ENCODE measurements around the gene C1QTNF8. TPM values are rescaled to one million over a fixed set of nuclear protein-coding genes. Genes with fewer than 3 reads are reported as not detected.

C1QTNF8 gene
- polyA plus RNA-seq, 2 of the 4 experiments (the other 2 are of a cell fraction): not detected

DNA sequence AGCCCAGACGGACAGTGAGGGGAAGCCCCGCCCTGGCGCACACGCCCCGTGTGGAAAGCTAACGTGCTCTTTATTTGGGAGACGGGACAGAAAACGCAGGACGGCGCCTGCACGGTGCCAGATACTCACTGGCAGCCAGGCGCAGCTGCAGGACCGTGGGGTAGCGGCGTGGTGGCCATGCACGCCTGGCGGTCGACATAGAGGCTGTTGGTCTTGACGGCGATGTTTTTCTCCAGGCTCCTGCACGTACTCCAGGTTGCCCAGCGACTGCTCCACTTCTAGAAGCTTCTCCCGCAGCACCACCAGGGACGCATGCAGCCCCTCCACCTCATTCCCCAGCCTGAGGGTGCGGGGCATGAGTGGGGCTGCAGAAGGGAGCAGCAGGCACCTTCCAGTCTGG, 5.1 kb upstream of the C1QTNF8 start:
- peak overlapping the region; percentile 46 for H3K4me2 ChIP-seq
- no peak overlapping the region for H3K27ac ChIP-seq
- H3K4me3 ChIP-seq: no peak overlapping the region
- FAIRE-seq (no peak), ATAC-seq (peak in 1 of 2 experiments; percentile 8; a peak in 3 of 6 replicates), DNase-seq (ENCODE audit: low read depth in 1 of 2, low spot score in 1 of 2) (peak in 1 of 2 experiments; percentile 52)
- ChIA-PET POLR2A (no interaction called here), CTCF (interaction anchor here (0.6 to 3.3 kb wide), 10 partner anchors 10 to 391 kb away, joined by 3 to 11 read pairs (median 4); no protein-coding TSS in a partner anchor)
- TF ChIP-seq GATA3 (IDR thresholded peaks at IDR 0.05; ENCODE audit: borderline replicate concordance): no peak
- no peak for TF ChIP-seq NFE2L2 (conservative IDR thresholded peaks at IDR 0.05; ENCODE audit: low read length)
- no peak for TF ChIP-seq TFCP2L1 (CRISPR knock-in tag; IDR thresholded peaks at IDR 0.05)
- TF ChIP-seq, protein P1, sequence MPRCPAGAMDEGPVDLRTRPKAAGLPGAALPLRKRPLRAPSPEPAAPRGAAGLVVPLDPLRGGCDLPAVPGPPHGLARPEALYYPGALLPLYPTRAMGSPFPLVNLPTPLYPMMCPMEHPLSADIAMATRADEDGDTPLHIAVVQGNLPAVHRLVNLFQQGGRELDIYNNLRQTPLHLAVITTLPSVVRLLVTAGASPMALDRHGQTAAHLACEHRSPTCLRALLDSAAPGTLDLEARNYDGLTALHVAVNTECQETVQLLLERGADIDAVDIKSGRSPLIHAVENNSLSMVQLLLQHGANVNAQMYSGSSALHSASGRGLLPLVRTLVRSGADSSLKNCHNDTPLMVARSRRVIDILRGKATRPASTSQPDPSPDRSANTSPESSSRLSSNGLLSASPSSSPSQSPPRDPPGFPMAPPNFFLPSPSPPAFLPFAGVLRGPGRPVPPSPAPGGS (IDR thresholded peaks at IDR 0.05): no peak
- TF ChIP-seq MAFK (IDR thresholded peaks at IDR 0.05; ENCODE audit: partially characterized antibody): no peak
- no peak for TF ChIP-seq NR3C1 (IDR thresholded peaks at IDR 0.05)
- TF ChIP-seq, protein P2, sequence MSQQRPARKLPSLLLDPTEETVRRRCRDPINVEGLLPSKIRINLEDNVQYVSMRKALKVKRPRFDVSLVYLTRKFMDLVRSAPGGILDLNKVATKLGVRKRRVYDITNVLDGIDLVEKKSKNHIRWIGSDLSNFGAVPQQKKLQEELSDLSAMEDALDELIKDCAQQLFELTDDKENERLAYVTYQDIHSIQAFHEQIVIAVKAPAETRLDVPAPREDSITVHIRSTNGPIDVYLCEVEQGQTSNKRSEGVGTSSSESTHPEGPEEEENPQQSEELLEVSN (IDR thresholded peaks at IDR 0.05; ENCODE audit: borderline replicate concordance, low read depth): no peak
- TF ChIP-seq ZSCAN20 (CRISPR knock-in tag; IDR thresholded peaks at IDR 0.05): no peak
- TF ChIP-seq, protein P3, sequence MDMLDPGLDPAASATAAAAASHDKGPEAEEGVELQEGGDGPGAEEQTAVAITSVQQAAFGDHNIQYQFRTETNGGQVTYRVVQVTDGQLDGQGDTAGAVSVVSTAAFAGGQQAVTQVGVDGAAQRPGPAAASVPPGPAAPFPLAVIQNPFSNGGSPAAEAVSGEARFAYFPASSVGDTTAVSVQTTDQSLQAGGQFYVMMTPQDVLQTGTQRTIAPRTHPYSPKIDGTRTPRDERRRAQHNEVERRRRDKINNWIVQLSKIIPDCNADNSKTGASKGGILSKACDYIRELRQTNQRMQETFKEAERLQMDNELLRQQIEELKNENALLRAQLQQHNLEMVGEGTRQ (IDR thresholded peaks at IDR 0.05): no peak
- no peak for TF ChIP-seq CBX2 (IDR thresholded peaks at IDR 0.05; ENCODE audit: borderline replicate concordance, low read depth)
- no peak for TF ChIP-seq RCOR1 (IDR thresholded peaks at IDR 0.05; ENCODE audit: low read depth, low read length)
- no peak for TF ChIP-seq HEYL (CRISPR knock-in tag; IDR thresholded peaks at IDR 0.05)
- TF ChIP-seq POLR2A (IDR thresholded peaks at IDR 0.05; ENCODE audit: low read length): no peak
- H3K9me3 ChIP-seq: no peaks in the 10 kb centered on the region
- WGBS (ENCODE audit: missing lambda C conversion rate): 39% methylated on average over 22 of the region's 25 CpGs
- H3K4me1 ChIP-seq: peaks cover 15% of the 10 kb centered on the region

DNA sequence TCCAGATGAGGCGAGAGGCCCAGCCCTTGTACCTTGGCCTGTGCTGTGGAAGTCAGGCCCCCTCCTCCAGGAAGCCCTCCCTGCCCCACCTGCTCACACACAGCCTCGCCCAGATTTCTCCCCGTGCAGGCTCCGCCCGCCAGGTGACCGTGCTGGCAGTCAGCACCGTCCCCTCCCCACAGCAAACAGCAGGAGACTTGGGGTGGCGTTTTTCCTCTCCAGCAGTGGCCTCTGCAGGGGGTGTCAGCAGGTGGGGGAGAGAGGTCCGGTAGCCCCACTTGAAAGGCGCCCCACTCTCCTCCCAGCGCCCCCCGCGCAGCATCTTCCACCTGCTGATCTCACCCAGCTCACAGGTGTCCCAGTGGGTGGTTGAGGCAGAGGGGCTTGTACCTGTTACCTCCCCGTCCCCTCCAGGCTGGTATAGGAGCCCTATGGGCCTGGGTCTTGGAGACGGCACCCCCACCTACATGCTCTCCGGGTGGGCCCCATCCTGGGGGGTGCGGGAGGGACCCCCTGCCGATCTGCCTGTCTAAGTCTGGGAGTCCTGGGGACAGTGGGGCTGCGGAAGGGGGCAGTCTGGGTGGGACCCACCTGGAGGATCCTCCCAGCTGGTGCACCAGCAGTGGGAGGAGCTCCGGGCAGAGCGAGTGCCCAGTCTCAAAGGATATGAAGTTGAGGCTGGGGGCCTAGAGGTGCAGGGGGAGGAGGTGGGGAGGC, 4.2 kb upstream of the C1QTNF8 start:
- ATAC-seq: no peak
- ChIA-PET POLR2A (no interaction called here), CTCF (interaction anchor here (0.6 to 3.3 kb wide), 8 partner anchors 12 to 390 kb away, joined by 3 to 11 read pairs (median 6); no protein-coding TSS in a partner anchor)
- no peak for FAIRE-seq
- Histone ChIP-seq H3K27ac (no peak overlapping the region), H3K4me1 (peaks cover 14% of the 10 kb centered on the region), H3K9me3 (no peaks in the 10 kb centered on the region), H3K4me2 (no peak overlapping the region), H3K4me3 (no peak overlapping the region)
- WGBS (ENCODE audit: missing lambda C conversion rate): 65% methylated on average over 7 of the region's 21 CpGs
- no peak for DNase-seq (ENCODE audit: low read depth in 1 of 2, low spot score in 1 of 2)
- TF ChIP-seq TP53 (CRISPR knock-in tag; IDR thresholded peaks at IDR 0.05) (no peak), RARB (CRISPR knock-in tag; IDR thresholded peaks at IDR 0.05) (no peak), ZFP36 (IDR thresholded peaks at IDR 0.05; ENCODE audit: borderline replicate concordance, partially characterized antibody) (peak; percentile 89)

DNA sequence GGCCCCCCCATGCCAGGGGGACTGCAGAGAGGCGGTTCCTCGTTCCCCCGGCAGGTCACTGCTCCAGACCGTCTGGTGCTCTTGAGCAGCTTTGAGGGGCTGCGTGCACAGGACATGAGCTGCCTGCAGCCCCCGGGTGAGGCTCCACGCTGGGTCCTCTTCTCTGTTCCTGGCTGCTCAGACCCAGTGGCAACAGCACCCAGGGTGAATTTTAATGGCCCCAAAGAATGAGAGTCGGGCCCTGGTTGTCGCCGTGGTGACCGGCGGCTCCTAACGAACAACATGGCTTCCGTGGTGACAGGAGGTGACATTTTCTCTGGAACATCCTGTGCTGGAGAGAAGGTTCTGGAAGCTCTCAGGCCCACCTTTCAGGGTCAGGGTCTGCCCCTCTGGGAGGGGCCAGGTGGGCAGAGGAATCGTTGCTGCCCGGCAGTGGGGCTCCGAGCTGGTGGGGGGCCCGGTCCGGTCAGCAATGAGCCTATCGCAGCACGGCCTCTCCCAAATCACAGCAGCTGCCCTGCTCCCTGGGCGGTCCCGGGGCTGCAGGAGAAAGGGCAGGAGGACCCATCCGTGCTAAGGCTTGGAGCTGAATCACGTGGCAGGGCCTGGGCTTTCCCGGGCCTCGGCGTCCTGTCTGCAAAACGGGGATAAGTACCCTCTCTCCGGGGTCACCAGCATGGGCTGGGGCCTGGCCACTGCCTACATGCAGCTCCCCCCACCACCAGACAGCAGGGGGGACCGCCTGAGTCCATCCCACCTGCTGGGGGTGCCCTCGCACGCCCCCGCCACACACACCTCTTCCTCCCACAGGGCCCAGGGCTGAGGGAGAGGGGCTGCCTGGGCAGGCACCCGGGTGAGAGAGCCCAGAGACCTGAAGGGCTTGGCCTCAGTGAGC, 3.4 kb upstream of the C1QTNF8 start:
- WGBS (ENCODE audit: missing lambda C conversion rate): 81% methylated on average over 23 of the region's 35 CpGs
- Histone ChIP-seq H3K9me3 (no peaks in the 10 kb centered on the region), H3K4me2 (no peak overlapping the region), H3K4me1 (peaks cover 22% of the 10 kb centered on the region), H3K27ac (no peak overlapping the region), H3K4me3 (no peak overlapping the region)
- TF ChIP-seq HDAC2 (IDR thresholded peaks at IDR 0.05) (no peak), HEYL (CRISPR knock-in tag; IDR thresholded peaks at IDR 0.05) (no peak), SMC3 (IDR thresholded peaks at IDR 0.05) (no peak), ZSCAN20 (CRISPR knock-in tag; IDR thresholded peaks at IDR 0.05) (no peak), ZNF302 (CRISPR knock-in tag; IDR thresholded peaks at IDR 0.05) (no peak), HOXB13 (CRISPR knock-in tag; IDR thresholded peaks at IDR 0.05; ENCODE audit: low read depth) (no peak), CHD2 (IDR thresholded peaks at IDR 0.05; ENCODE audit: low read length, partially characterized antibody) (no peak), GATA3 (IDR thresholded peaks at IDR 0.05; ENCODE audit: borderline replicate concordance) (no peak), ESRRA (IDR thresholded peaks at IDR 0.05; ENCODE audit: borderline replicate concordance, low read length) (no peak), MAZ (IDR thresholded peaks at IDR 0.05; ENCODE audit: borderline replicate concordance, low read depth, low read length) (no peak), MAFK (IDR thresholded peaks at IDR 0.05; ENCODE audit: partially characterized antibody) (no peak), NFE2L2 (conservative IDR thresholded peaks at IDR 0.05; ENCODE audit: low read length) (no peak), TFCP2L1 (CRISPR knock-in tag; IDR thresholded peaks at IDR 0.05) (no peak), FOXS1 (CRISPR knock-in tag; IDR thresholded peaks at IDR 0.05) (no peak)
- TF ChIP-seq, protein P2 (IDR thresholded peaks at IDR 0.05; ENCODE audit: borderline replicate concordance, low read depth): no peak
- ChIA-PET CTCF (interaction anchor here (1.3 to 3.3 kb wide), 6 partner anchors 11 to 387 kb away, joined by 3 to 11 read pairs (median 6); no protein-coding TSS in a partner anchor), POLR2A (no interaction called here)
- FAIRE-seq (no peak), ATAC-seq (no peak), DNase-seq (ENCODE audit: low read depth in 1 of 2, low spot score in 1 of 2) (no peak)

Measured in A549 (cell line).